ENCODE measurements around the gene BNC2. TPM values are rescaled to one million over a fixed set of nuclear protein-coding genes. Genes with fewer than 3 reads are reported as not detected.

BNC2 gene
- total RNA-seq, 1 donor from 2014 or later, result 38.0 TPM

- H3K9ac ChIP-seq (ENCODE audit: low read length), result no peak overlapping the region
- Mint-ChIP-seq H3K9me3 (ENCODE audit: unreplicated experiment) (no peaks in the 10 kb centered on the region), H3K27me3 (ENCODE audit: low read depth, unreplicated experiment) (no peaks in the 10 kb centered on the region), H3K27ac (ENCODE audit: unreplicated experiment) (no peak overlapping the region), H3K36me3 (ENCODE audit: low read depth, unreplicated experiment) (no peaks in the 10 kb centered on the region), H3K4me3 (ENCODE audit: unreplicated experiment) (no peak overlapping the region), H3K4me1 (ENCODE audit: low read depth, unreplicated experiment) (peaks cover 59% of the 10 kb centered on the region)
- H3K4me1 ChIP-seq (ENCODE audit: insufficient read depth, low read length), result peaks cover 36% of the 10 kb centered on the region
- H3K36me3 ChIP-seq (ENCODE audit: insufficient read depth, low read length), result no peaks in the 10 kb centered on the region
- H3K27me3 ChIP-seq (ENCODE audit: insufficient read depth, low read length), result no peaks in the 10 kb centered on the region
- FAIRE-seq (peak; percentile 17), DNase-seq (ENCODE audit: low read depth) (no peak)
- no peaks in the 10 kb centered on the region for H4K20me1 ChIP-seq (ENCODE audit: insufficient read depth, low read length)
- H2AFZ ChIP-seq (ENCODE audit: low read depth, low read length), result no peak overlapping the region
- no peak overlapping the region for H3K4me3 ChIP-seq (ENCODE audit: insufficient read depth, low read depth, low read length)
- no peaks in the 10 kb centered on the region for H3K9me3 ChIP-seq (ENCODE audit: insufficient read depth, low read depth, low read length)
- no peak overlapping the region for H3K4me2 ChIP-seq (ENCODE audit: low read length)
- TF ChIP-seq CTCF (IDR thresholded peaks at IDR 0.05; ENCODE audit: insufficient read depth, low read depth, low read length) (no peak), EZH2 (IDR thresholded peaks at IDR 0.05; ENCODE audit: insufficient read depth, low read length) (no peak)
- no peak overlapping the region for H3K27ac ChIP-seq (ENCODE audit: low read depth, low read length)
- peaks cover 4% of the 10 kb centered on the region for H3K79me2 ChIP-seq (ENCODE audit: insufficient read depth, low read length)
Observed at GRCh38 chr9:16709924-16710323, 160.5 kb downstream of the BNC2 start.

DNA sequence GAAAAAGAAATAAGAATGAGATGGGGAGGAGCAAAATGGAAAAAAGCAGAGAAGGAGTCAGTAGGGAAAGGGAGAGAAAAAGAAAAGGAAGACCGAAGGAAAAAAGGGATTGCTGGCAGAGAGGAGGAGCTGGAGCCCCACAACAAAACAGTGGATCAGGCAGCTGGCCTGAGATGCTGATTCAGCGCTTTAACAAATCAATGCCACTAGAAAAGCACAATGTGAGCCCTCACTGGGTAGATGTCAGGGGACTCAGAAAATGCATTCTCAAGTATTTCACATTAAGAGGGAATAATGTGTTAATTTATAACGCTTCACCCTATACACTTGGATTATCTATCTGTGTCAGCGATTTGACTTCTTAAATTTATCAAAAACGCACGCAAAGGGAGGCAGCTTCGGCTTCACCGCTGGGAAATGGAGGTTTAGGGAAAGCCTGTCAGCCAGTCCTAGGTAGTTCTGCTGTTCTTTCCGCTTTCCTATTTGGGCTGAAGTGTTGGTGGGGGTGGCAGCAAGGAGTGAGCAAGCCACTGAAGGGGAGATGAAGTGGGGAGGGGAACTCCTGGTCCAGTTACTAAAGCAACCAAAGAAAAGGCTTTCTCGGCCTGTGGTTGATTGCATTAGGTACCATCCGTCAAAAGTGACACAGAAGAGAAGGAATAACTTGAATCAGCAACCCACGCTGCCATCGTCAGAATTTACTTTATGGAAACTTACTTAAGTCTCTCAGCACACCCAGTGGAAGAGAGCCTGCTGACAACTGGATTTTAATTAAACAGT is 161.6 kb downstream of the BNC2 start:
- H3K27ac ChIP-seq (ENCODE audit: low read depth, low read length), result peak overlapping the region; percentile 56
- peak overlapping the region; percentile 3 for H3K4me3 ChIP-seq (ENCODE audit: insufficient read depth, low read depth, low read length)
- DNase-seq (ENCODE audit: low read depth) (peak; percentile 97), FAIRE-seq (no peak)
- Mint-ChIP-seq H3K36me3 (ENCODE audit: low read depth, unreplicated experiment) (no peaks in the 10 kb centered on the region), H3K4me3 (ENCODE audit: unreplicated experiment) (peak overlapping the region; percentile 63), H3K27me3 (ENCODE audit: low read depth, unreplicated experiment) (no peaks in the 10 kb centered on the region), H3K9me3 (ENCODE audit: unreplicated experiment) (no peaks in the 10 kb centered on the region), H3K27ac (ENCODE audit: unreplicated experiment) (peak overlapping the region; percentile 81), H3K4me1 (ENCODE audit: low read depth, unreplicated experiment) (peaks cover 62% of the 10 kb centered on the region)
- H3K27me3 ChIP-seq (ENCODE audit: insufficient read depth, low read length), result no peaks in the 10 kb centered on the region
- TF ChIP-seq CTCF (IDR thresholded peaks at IDR 0.05; ENCODE audit: insufficient read depth, low read depth, low read length) (no peak), EZH2 (IDR thresholded peaks at IDR 0.05; ENCODE audit: insufficient read depth, low read length) (no peak)
- H3K9me3 ChIP-seq (ENCODE audit: insufficient read depth, low read depth, low read length), result no peaks in the 10 kb centered on the region
- no peaks in the 10 kb centered on the region for H4K20me1 ChIP-seq (ENCODE audit: insufficient read depth, low read length)
- peaks cover 36% of the 10 kb centered on the region for H3K4me1 ChIP-seq (ENCODE audit: insufficient read depth, low read length)
- H2AFZ ChIP-seq (ENCODE audit: low read depth, low read length), result peak overlapping the region; percentile 61
- H3K79me2 ChIP-seq (ENCODE audit: insufficient read depth, low read length), result peaks cover 4% of the 10 kb centered on the region
- H3K9ac ChIP-seq (ENCODE audit: low read length), result peak overlapping the region; percentile 62
- H3K4me2 ChIP-seq (ENCODE audit: low read length), result peak overlapping the region; percentile 79
- no peaks in the 10 kb centered on the region for H3K36me3 ChIP-seq (ENCODE audit: insufficient read depth, low read length)

- Histone ChIP-seq H2AFZ (ENCODE audit: low read depth, low read length) (no peak overlapping the region), H3K27me3 (ENCODE audit: insufficient read depth, low read length) (no peaks in the 10 kb centered on the region), H3K9ac (ENCODE audit: low read length) (peak overlapping the region; percentile 92), H3K4me3 (ENCODE audit: insufficient read depth, low read depth, low read length) (peak overlapping the region; percentile 69), H4K20me1 (ENCODE audit: insufficient read depth, low read length) (no peaks in the 10 kb centered on the region), H3K4me2 (ENCODE audit: low read length) (peak overlapping the region; percentile 91), H3K9me3 (ENCODE audit: insufficient read depth, low read depth, low read length) (no peaks in the 10 kb centered on the region), H3K36me3 (ENCODE audit: insufficient read depth, low read length) (no peaks in the 10 kb centered on the region), H3K27ac (ENCODE audit: low read depth, low read length) (peak overlapping the region; percentile 97), H3K79me2 (ENCODE audit: insufficient read depth, low read length) (peaks cover 39% of the 10 kb centered on the region), H3K4me1 (ENCODE audit: insufficient read depth, low read length) (peaks cover 49% of the 10 kb centered on the region)
- Mint-ChIP-seq H3K36me3 (ENCODE audit: low read depth, unreplicated experiment) (no peaks in the 10 kb centered on the region), H3K4me3 (ENCODE audit: unreplicated experiment) (peak overlapping the region; percentile 59), H3K27me3 (ENCODE audit: low read depth, unreplicated experiment) (no peaks in the 10 kb centered on the region), H3K27ac (ENCODE audit: unreplicated experiment) (peak overlapping the region; percentile 91), H3K4me1 (ENCODE audit: low read depth, unreplicated experiment) (peaks cover 47% of the 10 kb centered on the region), H3K9me3 (ENCODE audit: unreplicated experiment) (no peaks in the 10 kb centered on the region)
- DNase-seq (ENCODE audit: low read depth) (peak; percentile 99), FAIRE-seq (peak; percentile 94)
- no peak for TF ChIP-seq EZH2 (IDR thresholded peaks at IDR 0.05; ENCODE audit: insufficient read depth, low read length)
- TF ChIP-seq CTCF (IDR thresholded peaks at IDR 0.05; ENCODE audit: insufficient read depth, low read depth, low read length), result no peak
Observed at GRCh38 chr9:16705111-16705604, 165.3 kb downstream of the BNC2 start.

All from astrocyte (in vitro differentiated cells and primary cell).